ENCODE measurements around the gene CHRNA4.
"Not testable (repeated sequence)": the region's sequence is repeated elsewhere in the genome, so short reads cannot be mapped to it uniquely, and the experiment has no call there.

CHRNA4 gene

DNA sequence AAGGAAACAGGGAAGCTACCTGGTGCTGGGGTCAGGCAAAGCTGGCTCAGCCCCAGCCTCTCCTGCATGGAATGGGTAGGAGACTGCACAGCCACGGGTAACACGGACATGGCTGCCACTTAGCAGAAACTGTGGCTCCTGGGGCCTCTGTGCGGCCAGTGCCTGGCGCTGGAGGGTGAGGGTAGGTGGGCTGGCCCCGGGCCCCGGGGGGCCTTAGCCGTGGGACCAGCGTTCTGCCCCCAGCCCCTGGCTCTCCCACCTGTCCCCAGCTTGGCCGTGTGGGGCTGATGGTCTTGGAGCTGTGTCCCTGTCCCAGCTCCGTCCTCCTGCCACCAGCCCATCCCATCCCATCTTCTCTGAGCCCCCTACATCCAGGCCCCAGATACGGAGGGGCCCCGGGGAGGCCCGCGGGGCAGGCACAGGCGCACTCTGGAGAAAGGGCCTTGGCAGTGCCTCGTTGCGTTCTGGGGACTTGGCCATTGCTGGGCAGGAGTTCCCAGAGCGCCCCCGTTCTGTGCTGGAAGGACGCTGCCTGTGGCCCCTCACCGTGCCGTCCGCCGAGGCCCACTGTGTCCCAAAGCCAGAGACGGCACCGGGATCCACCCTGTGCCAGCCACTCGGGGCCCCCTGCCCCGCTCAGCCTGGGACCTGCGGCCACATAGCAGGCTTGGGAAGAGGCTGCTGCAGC lies 12.2 kb downstream of the CHRNA4 start:
- DNase-seq (ENCODE audit: low read depth): no peak

DNA sequence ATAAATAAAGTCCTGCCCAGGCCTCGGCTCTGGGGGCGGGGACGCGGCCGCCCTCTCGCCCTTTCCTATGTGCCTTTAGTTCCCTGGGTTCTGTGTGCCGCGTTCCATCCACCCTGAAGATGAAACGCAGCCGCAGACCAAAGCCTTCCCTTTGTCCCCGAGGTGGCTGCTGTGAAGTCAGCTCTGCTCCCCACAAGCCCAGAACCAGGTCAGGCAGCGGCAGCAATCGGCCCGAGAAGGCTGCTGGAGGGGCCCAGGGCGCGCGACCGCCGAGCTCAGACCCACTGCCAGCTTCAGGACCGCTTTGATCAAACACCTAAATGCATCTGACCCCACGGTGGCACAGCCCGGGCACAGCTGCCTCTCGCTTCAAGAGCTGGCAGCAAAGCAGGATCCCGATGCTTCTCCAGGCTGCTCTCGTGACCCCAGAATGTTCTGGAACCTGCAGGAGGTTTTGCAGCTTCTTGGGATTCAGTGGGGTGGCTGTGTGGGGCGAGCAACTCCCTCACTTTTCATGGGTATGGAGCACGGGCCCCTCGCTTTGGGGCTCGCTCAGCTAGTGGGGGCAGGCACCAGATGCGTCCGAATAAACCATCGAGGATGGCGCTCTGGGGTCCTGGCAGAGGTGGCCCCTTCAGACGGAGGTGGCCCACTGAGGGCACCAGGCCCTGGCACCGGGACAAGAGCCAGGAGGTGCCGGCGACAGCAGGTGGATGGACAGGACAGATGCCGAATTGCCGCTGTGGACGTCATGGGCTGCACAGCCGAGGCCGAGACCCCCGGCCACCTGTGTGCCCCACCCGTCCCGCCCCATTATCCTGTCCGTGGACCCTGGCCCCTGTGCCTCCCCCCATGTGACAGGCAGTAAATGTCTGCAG lies 13.0 kb downstream of the CHRNA4 start:
- DNase-seq (ENCODE audit: low read depth): no peak

DNA sequence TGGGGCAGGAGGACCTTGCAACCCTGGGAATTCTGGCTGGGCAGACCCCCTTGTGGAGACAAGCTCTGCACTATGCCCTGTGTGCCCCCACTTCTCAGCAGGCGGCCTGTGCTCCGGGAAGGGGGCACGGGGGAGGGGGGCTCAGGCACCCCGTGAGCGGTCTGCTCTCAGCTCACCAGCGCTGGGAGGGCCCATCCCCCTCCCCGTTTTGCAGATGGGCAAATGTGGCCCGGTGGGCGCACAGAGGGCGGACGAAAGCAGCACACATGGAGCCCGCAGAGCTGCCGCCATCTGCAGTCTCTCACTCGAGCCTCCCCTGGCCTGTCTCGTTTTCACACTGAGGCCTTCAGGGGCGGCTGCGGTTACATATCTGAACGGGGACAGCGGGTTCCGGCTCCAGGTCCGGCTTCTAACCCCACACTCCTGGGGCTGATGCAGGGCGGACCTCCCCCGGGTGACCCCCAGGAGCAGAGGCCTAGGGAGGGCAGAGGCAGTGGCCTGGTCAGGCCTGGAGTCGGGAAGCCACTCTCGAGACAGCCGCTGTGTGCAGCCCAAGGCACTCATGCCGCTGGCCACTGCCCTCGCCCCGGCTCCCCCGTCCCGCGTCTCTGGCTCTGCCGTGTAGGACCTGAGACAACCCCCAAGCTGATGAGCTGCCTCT lies 13.9 kb downstream of the CHRNA4 start:
- no peak for DNase-seq (ENCODE audit: low read depth)

DNA sequence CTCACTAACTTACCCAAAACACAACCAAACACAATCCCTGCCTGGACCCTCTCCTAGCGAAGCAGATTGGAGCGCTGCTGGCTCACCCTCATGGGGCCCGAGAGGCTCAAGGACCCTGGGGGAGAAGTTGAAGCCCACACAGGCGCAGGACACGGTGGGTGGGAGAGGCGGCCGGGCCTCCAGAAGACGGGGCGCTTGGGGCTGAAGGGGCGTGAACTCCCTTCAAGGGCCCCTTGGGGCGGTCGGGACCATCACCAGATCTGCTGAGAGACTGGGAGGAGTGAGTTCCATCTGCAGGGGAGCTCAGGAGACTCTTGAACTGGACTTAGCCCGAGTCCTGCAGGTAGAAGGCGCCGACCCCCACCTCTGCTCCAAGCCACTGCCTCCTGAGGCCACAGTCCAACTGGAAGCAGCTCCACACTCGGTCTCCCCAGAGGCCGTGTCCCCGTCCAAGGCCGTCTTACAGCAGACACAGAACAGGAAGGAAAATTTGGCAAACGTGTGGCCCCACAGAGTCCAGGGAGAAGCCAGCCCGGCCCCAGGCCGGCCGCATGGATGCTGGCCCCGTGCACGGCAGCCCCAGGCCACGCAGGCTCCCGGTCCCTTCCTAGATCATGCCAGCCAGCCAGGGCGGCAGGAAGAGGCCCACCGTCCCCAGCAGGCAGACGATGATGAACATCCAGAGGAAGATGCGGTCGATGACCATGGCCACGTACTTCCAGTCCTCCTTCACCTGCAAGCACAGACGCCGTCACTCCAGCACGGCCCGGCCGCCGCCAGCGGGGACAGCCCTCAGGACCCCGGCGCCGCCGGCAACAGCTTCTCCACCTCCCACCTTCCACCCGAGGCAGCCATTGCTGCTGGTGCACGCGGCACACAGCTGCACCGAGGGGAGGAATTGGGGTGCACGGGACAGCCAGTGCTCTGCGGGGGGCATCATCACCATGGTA lies 14.7 kb downstream of the CHRNA4 start:
- no peak for DNase-seq (ENCODE audit: low read depth)

DNA sequence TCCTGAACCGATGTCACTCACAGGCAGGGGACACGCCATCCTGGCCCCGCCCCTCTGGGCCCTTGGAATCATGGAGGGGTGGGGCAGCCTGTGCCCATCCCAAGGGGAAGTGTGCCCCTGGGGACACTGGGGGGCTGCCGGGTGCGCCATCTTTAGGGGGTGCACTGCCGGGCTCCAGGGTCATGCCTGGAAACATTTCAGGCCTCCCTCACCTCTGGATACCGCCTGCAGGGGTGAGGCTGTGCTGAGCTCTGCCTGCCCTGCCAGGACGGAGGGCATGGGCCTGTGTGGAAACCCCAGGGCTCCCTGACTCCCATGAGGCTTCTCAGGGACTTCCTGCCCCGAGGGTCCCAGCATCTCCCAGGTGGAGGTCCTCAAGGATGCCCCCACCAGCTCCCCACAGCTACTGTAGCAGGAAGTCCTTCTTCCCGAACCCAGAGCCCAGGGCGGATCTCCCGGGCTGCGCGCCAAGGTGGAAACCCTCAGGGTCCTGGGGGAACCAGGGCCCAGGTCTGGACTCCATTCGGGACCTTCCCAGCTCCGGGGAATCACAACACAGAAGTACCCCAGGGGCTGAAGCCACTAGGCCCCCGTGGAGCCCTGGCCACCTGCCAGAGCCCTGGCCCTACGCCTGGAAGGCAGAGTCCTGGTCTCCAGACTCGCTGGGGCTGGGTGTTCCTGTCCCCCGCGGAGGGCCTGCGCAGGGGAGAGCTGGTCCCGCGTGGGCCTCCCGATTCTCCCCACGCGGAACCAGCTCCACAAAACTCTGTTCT lies 15.6 kb downstream of the CHRNA4 start:
- no peak for DNase-seq (ENCODE audit: low read depth)

DNA sequence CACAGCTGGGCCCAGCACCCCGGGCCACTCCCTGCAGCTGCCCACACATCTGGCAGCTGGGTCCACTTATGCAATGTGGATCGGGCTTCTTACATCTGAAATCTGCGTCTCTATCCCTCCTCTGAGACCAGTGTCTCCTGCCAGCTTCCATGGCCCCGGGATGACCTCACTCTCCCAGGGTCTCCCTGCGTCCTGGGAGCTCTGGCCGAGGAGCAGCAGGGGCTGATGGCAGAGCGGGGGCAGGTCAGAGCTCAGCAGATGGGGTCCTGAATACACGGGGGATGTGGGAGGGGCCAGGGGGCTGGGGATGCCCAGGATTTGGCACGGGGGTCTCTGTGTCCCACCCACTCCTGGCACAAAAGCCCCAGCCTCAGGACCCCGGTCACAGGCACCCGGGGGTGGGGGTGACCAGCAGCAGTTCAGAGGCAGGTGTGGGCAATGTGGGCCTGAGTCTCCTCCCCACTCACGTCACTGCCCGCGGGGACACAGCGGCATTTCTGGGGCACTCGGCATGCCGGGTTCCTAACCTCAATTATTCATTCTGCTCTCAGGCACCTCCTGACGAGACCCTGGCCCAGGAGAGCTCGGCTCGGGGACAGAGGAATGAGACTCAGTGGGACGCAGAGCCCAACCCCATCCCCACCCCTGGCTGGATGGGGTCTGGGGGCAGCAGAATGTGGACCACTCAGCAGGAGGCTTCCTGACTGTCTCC lies 16.4 kb downstream of the CHRNA4 start:
- DNase-seq (ENCODE audit: low read depth): no peak

DNA sequence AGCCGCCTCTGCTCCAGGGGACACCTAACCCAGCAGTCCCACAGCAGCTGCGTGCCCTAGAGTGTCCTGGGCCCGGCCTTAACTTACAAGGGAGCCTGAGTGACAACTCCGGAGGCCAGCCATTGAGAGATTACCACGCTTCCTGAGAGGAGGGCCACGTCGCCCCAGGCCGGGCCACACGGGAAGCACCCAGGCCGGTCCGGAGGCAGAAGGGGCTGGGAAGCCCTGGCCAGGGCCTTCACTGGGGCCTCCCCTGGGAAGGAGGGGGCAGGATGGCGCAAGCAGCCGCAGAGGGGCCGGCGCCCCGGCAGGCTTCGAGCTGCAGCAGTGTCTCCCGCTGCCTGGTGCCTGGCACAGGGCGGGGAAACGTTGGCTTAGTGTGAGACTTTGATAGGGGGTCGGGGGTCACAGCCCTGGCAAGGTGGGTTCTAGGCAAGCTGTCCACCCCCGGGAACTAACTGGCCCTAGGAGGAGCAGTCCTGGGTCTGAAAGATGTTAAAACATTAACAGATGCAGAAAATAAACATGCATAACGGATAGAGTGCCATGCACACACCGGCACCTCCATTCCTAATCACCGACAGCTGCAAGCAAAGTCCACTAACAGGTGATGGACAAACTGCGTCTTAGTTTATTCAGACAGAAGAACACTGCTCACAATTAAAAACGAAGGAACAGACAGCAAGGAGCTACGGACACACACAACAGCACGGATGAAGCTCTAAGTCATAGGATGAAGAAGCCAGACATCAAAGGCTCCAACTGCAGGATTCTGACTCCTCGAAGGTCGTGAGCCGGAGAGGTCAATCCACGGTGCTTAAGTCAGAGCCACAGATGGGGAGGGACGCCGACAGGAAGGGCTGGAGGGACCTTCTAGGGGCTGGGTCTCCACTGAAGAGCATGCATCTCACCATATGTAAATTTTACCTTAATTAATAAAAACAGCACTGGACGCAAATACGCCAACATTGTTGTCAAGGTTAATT lies 17.4 kb downstream of the CHRNA4 start:
- no peak for DNase-seq (ENCODE audit: low read depth)

DNA sequence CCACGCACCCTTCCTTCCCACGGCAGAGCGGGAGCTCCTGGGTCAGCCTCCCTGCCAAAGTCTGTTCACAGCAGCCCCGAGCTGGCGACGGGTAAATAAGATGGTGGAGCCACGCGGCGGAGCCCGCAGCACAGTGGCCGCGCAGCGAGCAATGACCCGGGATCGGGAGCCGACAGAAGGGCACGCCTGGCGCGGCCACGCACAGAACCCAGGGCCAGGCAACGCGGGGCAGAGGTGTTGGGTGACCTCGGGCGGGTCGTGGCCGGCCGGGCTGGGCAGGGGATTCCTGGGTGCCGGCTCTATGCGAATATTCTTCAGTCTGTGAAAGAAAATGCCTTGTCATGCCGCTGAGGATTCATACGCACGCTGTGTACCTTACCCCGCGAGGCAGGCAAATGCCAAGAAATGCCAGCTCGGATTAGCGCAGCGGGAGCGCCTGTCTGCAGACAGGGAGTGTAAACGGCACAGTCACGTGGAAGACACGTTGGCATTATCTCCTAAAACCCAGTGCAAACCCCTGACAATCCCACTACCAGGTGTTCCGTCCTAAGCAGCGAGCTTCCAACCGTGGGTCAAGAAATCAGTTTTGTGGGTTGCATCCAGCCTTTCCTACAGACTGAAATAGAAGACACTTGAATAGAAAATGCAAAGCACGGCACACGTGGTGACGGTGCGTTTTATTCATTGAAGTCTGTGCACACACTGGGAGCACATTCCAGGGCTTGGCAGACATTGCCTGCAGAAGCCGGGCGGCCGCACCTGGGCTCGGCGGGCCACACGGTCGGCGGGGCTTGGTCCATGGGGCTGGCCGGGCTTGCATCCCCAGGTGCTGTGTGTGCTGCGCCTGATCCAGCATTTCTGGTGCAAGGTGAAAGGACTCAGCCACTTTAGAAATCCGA lies 18.3 kb downstream of the CHRNA4 start:
- DNase-seq (ENCODE audit: low read depth): no peak

DNA sequence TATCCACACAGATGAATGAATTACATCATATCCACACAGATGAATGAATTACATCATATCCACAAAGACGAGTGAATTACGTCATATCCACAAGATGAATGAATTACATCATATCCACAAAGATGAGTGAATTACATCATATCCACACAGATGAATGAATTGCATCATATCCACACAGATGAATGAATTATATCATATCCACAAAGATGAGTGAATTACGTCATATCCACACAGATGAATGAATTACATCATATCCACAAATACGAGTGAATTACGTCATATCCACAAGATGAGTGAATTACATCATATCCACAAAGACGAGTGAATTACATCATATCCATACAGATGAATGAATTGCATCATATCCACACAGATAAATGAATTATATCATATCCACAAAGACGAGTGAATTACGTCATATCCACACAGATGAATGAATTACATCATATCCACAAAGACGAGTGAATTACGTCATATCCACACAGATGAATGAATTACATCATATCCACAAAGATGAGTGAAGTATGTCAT lies 20.9 kb downstream of the CHRNA4 start:
- not testable (repeated sequence) for DNase-seq (ENCODE audit: low read depth)

DNA sequence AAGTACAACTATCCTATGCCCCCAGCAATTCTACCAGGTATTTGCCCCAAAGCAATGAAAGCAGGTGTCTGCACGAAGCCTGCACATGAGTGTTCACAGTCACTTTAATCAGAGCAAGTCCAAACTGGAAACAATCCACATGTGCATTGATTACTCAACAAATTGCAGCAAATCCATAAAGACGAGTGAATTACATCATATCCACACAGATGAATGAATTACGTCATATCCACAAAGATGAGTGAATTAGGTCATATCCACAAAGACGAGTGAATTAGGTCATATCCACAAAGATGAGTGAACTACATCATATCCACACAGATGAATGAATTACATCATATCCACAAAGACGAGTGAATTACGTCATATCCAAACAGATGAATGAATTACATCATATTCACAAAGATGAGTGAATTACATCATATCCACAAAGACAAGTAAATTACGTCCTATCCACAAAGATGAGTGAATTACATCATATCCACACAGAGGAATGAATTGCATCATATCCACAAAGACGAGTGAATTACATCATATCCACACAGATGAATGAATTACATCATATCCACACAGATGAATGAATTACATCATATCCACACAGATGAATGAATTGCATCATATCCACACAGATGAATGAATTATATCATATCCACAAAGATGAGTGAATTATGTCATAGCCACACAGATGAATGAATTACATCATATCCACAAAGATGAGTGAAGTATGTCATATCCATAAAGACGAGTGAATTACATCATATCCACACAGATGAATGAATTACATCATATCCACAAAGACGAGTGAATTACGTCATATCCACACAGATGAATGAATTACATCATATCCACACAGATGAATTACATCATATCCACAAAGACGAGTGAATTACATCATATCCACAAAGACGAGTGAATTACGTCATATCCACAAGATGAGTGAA lies 21.7 kb downstream of the CHRNA4 start:
- not testable (repeated sequence) for DNase-seq (ENCODE audit: low read depth)

DNA sequence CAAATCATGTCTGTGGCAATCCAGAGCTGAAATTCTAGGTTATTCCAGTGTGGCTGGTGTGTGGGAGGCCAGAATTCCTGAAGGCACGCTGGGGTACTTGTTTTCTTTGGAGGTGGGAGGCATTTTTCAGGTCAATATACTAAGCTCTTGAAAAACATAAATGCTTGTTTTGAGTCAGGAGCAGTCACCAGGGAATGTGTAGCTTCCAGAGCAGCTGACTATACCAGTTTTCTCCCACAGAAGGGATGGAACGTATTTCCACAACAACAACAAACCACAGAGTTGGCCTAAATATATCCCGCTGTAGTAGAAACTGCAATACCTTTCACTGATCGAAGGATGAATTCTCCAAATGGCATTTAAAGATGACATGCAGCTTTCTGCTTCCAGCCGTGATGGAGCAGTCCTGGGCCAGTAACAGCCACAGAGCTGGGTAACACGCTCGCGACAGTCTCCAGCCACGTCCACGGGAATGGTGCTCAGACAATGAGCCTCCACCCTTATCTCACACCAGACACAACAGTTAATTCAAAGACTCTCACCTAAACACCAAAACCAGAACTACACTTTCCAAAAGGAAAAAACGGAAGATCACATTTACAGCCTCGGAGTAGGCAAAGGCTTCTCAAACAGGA lies 23.2 kb downstream of the CHRNA4 start:
- no peak for DNase-seq (ENCODE audit: low read depth)

DNA sequence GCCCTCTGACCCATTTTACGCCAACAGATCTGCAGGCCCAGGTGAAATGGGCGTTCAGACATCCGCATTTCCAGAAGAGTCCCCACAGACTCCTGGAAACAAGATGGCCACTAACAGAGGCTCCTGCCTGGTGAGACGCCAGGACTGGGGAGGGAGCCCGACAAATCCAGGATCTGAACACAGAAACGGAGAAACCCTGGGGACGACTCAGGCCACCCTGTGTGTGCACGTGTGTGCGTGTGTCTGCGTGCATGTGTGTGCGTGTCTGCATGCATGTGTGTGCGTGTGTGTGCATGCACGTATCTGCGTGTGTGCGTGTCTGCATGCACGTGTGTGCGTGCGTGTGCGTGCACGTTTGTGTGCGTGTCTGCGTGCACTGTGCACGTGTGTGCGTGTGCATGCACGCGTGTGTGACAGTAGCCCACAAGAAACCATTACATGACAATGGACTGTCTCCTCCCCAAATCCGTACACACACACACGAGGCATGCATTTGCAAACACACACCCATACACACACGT lies 24.9 kb downstream of the CHRNA4 start:
- no peak for DNase-seq (ENCODE audit: low read depth)

DNA sequence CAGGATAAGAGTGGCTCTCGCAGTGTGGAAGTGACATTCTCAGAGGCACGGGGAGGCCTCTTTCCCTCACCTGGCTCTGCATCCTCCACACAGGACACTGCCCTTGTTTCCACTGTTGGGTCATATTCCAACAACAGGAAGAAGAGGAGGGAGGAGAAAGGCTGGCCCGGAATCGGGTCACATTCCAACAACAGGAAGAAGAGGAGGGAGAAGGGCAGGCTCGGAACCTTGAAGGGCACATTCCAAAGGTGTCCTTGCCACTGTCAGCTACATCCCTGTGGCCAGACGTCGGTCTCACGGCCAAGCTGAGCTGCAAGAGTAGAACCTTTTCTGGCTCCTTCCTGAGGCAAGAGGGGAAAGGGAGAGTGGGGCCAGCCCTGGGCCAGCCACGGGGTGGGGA lies 25.4 kb downstream of the CHRNA4 start:
- DNase-seq (ENCODE audit: low read depth): no peak

DNA sequence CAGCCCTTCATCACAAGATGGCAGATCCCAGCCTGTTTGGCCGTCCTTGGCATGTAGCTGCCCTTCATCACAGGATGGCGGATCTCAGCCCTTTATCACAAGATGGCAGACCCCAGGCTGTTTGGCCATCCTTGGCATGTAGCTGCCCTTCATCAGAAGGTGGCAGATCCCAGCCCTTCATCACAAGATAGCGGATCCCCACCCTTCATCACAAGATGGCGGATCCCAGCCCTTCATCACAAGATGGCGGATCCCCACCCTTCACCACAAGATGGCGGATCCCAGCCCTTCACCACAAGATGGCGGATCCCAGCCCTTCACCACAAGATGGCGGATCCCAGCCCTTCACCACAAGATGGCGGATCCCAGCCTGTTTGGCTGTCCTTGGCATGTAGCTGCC lies 26.1 kb downstream of the CHRNA4 start:
- not testable (repeated sequence) for DNase-seq (ENCODE audit: low read depth)

DNA sequence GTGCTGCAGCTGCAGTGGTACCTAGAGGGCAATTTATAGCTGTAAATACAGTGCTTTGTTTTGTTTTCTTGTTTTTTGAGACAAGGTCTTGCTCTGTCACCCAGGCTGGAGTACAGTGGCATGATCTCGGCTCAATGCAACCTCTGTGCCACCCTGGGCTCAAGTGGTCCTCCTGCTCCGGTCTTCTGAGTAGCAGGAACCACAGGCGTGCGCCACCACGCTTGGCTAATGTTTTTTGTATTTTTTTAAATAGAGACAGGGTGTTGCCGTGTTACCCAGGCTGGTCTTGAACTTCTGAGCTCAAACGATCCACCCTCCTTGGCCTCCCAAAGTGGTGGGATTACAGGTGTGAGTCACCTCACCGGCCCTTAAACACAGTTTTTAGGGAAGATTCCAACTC lies 26.8 kb downstream of the CHRNA4 start:
- DNase-seq (ENCODE audit: low read depth): no peak

Measured in activated T-cell treated with anti-CD3 and anti-CD28 coated beads for 1 hour (primary cell).